Middle frontal gyrus (tissue), 1 donor: ENCODE results near the gene TRPC4AP.

Experiments used
- DNase-seq: peaks from one replicate; pipeline ENCODE4 v3.0.0-alpha.2; 2015; ENCODE audit warnings: low spot score; ENCODE audit errors: extremely low spot score

Gene TRPC4AP

GRCh38 chr20:34989670-34990069, 102.9 kb downstream of the TRPC4AP start:
- no peak for DNase-seq

DNA sequence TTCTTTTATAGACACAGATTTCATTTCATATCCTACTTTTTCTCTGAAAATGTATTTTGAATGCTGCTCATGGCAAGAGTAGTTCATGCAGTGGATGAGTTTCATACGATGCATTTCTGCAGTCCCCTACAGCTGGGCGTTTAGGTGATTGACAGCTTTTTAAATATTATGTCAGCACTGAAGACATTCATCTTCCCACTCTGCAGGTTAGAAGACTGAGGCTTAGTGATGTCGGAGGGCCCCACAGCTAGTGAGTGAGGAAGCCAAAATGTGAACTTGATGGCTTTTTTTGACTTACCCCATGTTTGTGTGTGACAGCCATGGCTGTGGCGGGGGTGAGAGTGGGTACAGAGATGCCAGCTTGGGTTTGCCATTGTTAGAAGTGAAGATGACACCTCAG, 103.5 kb downstream of the TRPC4AP start:
- DNase-seq: no peak

DNA sequence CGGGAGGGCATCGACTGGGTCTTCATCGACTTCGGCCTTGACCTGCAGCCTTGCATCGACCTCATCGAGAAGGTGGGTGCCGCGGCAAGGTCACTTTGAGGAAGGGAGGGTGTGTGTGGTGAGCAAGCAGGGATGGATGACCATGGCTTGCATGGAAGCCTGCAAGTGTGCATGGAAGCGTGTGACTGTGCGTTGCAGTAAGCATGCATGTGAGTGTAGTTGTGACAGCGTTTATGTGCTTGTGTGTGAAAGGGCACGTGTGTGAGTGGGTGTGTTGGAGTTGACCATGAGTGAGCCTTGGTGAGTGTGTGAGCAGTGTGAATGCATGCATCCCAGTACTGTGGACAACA, 104.4 kb downstream of the TRPC4AP start:
- DNase-seq: no peak

DNA sequence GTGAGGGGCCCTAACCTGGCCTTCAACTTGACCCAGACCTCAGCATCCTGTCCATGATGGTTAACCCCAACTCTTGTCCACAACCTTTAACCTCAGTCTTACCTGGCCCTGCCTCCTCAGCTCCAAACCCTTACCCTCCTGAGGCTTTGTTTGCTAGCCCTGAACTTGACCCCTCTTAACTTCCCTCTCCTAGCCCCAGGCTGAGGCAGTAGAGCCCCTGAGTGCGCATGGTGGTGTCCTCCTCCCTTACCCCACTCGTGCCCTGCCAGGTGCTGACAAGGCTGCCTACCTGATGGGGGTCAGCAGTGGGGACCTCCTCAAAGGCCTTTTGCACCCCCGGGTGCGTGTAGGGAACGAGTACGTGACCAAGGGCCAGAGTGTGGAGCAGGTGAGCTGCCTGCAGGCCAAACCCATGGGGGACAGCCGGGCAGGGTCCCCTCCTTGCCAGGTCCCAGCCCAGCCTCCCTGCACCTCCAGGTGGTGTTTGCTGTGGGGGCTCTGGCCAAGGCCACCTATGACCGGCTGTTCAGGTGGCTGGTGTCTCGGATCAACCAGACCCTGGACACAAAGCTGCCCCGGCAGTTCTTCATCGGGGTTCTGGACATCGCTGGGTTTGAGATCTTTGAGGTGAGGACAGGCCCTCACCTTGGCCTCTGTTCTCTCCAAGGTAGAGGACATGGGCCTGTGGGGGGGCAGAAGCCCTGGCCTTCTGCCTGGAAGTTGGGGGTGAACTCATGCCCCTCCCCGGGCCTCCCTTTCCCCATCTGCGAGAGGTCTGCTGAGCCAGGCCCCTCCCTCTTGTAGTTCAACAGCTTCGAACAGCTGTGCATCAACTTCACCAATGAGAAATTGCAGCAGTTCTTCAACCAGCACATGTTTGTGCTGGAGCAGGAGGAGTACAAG, 105.1 kb downstream of the TRPC4AP start:
- no peak for DNase-seq

DNA sequence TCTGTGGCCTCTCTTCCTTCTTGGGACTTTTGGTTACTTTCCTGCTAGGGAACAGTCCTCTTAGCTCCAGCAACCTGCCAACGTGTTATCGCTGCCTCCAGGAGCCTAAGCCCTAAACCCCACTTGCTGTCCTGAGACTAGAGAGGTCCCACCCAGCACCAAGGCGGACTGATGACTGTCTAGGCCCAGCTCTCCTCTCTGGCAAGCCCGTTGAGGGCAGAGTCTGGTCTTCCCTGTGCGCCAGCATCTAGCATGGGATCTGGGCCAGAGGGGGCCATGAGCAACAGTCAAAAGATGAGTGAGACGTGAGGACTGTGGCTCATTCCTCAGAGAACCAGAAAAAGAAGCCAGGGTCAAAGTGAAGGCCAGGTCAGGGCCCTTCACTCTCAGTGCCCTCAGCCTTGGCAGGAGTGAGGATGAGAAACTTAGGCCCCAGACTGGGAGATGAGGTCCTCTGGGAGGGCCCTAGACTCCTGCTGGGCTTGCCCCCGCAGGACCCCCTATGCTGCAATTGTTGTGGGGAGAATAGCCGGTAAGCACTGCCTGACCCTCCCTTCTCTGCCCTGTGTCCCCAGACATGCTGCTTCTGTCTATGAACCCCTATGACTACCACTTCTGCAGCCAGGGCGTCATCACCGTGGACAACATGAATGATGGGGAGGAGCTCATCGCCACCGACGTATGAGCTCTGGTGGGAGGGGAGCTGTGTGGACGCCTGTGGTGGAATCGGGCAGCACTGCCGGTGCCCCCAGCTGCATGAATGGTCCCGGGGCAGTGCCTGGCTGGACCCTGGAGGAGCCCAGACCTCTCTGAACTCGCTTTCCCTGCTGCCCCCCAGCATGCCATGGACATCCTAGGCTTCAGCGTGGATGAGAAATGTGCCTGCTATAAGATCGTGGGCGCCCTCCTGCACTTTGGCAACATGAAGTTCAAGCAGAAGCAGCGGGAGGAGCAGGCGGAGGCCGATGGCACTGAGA, 106.0 kb downstream of the TRPC4AP start:
- no peak for DNase-seq

DNA sequence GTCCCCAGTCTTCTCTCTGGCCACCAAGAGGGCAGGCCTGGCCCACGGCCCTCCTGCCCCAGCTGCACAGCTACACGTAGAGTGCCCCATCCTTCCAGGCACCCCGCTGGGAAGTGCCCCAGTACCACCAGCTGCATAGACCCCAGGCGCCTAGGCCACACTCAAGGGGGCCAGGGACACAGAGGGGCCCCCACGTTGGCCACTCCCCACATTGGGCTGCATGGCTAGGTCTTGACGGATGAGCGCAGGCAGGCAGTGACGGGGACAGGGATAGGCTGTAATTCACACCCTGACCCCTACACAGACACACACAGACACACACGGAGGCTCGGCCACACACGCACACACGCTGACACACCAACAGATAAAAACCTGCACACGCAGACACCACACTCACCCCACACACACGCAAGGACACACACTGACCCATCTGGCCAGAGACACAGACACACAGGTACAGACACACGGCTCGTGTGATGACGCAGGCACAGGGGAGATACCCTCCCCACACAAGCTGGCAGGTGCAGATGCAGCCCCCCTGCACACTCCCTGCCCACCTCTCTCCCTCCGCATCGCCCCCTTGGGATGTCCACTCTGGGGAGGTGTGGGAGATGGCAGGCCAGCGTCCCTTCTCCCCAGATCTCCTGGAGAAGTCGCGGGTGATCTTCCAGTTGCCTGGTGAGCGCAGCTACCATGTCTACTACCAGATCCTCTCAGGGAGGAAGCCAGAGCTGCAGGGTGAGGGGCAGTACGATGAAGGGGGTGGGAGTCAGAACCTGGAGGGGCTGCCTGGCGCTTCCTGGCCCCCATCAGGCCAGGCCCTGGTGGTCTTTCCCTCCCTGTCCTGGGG, 106.9 kb downstream of the TRPC4AP start:
- no peak for DNase-seq

GRCh38 chr20:34984756-34985261, 107.8 kb downstream of the TRPC4AP start:
- DNase-seq: no peak

GRCh38 chr20:34983995-34984735, 108.4 kb downstream of the TRPC4AP start:
- DNase-seq: no peak

- no peak for DNase-seq
Measured at GRCh38 chr20:34983089-34983820, 109.4 kb downstream of the TRPC4AP start.

DNA sequence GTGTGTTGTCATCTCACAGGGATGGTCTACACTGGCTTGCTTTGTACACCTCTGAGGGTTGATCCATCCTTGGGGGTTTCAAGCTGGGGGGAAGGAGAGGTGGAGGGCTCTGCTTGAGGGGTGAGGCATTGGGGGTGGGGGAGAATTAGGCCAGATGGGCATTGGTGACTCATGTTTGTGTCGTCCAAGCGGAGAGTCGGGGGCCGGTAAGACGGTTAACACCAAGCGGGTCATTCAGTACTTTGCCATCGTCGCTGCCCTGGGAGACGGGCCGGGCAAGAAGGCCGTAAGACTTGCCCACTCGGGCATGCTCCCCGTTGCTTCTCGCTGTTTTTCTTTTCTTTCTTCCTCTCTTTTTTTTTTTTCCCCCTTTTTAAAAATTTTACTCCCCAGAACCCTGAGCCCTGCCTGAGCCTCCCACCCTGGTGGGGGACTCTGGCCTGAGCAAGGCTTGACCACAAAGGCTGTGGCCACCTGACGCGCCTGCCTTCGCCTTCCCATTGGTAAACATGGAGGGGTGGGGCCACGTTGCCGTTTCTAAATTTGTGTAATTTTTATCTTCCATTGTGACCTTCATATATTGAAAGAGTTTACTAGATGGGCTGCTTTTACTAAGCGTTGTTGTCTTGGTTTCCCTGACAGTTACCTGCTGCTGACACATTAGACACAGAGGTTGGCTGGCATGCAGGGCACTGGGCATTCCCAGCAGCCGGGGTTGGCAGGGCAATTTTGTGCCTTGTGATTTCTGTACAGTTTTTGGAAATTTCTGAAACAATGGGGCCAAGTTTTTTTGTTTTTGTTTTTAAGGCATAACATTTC, 110.1 kb downstream of the TRPC4AP start:
- no peak for DNase-seq

- DNase-seq: no peak
Measured at GRCh38 chr20:34980543-34981233, 111.9 kb downstream of the TRPC4AP start.

DNA sequence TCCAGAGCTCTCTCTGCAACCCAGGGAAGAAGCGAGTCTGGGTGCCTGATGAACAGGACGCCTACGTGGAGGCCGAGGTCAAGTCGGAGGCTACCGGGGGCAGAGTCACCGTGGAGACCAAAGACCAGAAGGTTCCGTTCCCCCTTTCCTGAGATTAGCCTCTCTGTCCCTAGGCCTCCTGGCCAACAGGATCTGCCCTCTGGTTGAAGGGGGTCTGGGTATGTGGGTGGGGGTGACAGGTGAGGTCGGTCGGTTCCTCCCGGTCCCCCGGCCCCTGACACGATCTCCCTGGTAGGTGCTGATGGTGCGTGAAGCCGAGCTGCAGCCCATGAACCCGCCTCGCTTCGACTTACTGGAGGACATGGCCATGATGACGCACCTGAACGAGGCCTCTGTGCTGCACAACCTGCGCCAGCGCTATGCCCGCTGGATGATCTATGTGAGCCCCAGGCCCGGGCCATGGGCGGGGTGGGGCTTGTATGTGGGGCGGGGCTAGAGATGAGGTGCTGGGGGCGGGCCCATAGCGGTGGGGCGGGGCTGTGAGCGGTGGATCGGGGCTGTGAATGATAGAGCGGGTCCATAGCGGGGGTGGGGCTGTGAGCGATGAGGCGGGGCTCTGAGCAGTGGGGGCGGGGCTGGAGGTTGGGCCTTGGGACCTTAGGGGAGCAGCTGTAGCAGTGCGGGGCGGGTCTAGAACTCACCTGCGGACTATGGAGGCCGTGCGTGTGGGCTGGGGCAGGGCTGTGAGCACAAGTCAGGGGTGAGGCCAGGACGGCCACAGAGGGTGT, 113.0 kb downstream of the TRPC4AP start:
- DNase-seq: no peak

DNA sequence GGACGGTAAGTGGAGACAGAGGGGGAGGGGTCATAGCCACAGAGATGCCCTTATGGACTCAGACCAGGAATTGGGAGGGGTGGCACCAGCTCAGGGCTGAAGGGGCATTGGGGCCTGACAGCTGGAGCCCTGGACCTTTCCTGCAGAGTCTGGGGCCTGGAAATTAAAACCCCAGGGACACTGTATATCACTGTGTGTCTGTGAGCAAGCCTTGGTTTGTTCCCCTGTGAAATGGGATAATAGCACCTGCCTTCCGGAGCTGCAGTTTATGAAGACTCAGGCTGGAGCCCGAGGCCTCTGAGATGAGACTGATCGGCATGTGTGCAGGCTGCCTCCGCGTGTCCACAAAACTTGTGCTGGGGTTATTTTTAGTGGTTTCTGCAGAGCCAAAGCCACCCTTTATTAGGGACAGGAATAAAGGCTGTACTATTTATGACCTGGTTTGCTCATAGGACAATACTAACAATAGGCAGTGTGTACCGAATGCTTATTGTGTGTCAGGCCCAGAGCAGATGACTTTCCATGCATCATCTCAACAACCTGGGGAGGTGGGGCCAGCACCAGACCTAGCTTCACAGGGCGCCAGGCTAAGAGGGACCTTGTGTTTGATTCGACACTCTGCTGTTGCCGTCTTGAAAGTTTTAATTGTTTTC, 114.4 kb downstream of the TRPC4AP start:
- DNase-seq: no peak

DNA sequence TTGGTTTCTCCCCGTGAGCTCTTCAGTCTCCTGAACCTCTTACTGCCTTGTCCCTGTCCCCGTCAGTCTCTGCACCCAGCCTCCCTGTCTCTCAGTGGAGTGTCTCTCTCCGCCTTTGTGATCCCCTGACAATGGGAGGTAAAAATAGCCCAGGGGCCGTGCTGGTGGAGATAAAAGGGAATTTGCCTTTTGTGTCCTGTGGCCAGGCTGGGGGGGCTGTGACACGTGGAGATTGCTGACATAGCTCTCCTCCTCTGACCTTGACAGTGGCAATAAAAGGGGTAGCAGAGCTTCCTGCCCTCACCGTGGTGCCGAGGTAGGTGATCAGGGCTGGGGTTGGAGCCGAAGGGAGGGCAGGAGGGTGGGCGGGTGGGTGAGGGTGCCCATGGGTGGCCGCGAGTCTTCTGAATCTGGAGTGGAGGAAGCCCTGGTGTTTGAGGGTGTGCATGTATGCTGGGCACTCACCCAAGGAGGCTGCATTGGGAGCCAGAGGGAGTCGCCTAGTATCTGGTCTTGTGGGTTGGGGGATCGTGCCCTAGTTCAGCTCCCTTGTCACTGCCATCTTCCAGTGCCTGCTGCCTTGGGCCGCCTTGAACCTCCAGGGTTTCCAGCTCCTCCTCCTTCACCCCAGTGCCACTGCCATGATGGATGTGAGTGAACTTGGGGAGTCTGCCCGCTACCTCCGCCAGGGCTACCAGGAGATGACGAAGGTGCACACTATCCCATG, 115.1 kb downstream of the TRPC4AP start:
- no peak for DNase-seq

- no peak for DNase-seq
Measured at GRCh38 chr20:34976286-34976685, 116.3 kb downstream of the TRPC4AP start.

- no peak for DNase-seq
Measured at GRCh38 chr20:34974246-34974645, 118.4 kb downstream of the TRPC4AP start.
